DND-41 (cell line): ENCODE results near the gene PXMP2.

Experiments used
- EZH2 ChIP-seq: IDR thresholded peaks from 3 replicates; pipeline ENCODE4 v1.6.1; 2012; ENCODE audit warnings: borderline replicate concordance, low read depth, mild to moderate bottlenecking, moderate library complexity, low read length, inconsistent platforms; ENCODE audit not compliant: severe bottlenecking
- TF ChIP-seq, protein P1 (sequence below): IDR thresholded peaks from 2 replicates; pipeline ENCODE4 v1.5.1; 2012; ENCODE audit warnings: borderline replicate concordance, low read length, moderate library complexity, mild to moderate bottlenecking; ENCODE audit not compliant: poor library complexity, severe bottlenecking; ENCODE audit errors: extremely low read depth

- TF ChIP-seq, protein P1, sequence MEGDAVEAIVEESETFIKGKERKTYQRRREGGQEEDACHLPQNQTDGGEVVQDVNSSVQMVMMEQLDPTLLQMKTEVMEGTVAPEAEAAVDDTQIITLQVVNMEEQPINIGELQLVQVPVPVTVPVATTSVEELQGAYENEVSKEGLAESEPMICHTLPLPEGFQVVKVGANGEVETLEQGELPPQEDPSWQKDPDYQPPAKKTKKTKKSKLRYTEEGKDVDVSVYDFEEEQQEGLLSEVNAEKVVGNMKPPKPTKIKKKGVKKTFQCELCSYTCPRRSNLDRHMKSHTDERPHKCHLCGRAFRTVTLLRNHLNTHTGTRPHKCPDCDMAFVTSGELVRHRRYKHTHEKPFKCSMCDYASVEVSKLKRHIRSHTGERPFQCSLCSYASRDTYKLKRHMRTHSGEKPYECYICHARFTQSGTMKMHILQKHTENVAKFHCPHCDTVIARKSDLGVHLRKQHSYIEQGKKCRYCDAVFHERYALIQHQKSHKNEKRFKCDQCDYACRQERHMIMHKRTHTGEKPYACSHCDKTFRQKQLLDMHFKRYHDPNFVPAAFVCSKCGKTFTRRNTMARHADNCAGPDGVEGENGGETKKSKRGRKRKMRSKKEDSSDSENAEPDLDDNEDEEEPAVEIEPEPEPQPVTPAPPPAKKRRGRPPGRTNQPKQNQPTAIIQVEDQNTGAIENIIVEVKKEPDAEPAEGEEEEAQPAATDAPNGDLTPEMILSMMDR: no peak
- TF ChIP-seq EZH2: no peak
Measured at GRCh38 chr12:132743831-132744230, 56.4 kb downstream of the PXMP2 start.
